Fibroblast of skin of right biceps (primary cell): ENCODE measurements around the gene GRAMD2A.

Experiments
- DNase-seq: peaks from one replicate; pipeline ENCODE4 v3.0.0-alpha.2; 2013

The GRAMD2A gene

GRCh38 chr15:72216079-72216478, 18.5 kb upstream of the GRAMD2A start:
- DNase-seq: no peak

- no peak for DNase-seq
These were observed 10.0 kb upstream of the GRAMD2A start for GRCh38 chr15:72207558-72208085.

GRCh38 chr15:72206677-72207000, 9.1 kb upstream of the GRAMD2A start:
- no peak for DNase-seq

GRCh38 chr15:72205896-72206676, 8.5 kb upstream of the GRAMD2A start:
- DNase-seq: no peak

DNA sequence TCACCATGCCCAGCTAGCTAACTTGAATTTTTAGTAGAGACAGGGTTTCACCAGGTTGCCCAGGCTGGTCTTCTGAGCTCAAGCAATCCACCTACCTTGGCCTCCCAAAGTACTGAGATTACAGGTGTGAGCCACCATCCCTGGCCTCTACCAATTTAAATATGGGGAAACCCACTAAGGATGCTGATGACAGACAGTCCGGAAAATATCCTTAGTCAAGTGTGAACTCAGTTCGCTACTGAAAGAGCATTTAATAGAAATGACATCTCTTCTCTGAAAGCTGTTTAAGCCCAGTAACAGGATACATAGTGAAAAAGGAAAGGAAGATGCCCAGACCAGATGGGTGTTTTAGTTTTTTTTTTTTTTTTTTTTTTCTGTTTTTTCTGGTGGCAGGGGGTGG, 7.7 kb upstream of the GRAMD2A start:
- no peak for DNase-seq

GRCh38 chr15:72203507-72203837, 5.9 kb upstream of the GRAMD2A start:
- peak; percentile 73 for DNase-seq

DNA sequence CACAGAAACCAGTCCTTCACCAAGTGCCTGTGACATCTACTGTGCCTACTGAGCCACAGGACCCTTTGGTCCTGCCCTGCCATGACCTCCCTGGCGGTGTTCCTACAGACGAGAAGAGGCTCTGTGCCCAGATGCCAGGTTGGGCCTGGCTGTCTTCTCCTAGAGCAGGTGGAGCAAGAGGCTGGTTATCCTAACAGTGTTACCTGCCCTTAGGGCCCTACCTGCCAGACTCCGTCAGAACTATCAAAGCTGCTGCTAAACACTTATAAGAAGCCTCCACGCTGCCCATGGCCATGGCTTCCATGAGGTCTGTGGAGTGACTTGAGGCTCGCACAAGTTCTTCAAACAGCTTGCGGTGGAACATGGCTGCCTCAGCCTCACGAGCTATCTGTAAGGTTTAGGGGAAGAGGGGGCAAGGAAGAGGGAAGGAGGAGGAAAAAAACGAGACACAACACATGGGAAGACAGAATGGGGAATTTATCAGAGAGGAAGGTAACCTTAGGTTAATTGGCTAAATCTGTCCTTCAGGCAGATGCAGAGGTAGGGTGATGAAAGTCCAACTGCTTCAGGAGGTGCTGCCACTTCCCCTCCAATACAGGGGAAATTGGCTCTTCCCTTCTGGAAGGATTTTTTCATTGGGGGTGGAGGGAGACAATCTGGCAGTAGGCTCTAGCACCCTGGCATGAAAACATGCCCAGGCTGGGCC, 5.4 kb upstream of the GRAMD2A start:
- DNase-seq: no peak

DNA sequence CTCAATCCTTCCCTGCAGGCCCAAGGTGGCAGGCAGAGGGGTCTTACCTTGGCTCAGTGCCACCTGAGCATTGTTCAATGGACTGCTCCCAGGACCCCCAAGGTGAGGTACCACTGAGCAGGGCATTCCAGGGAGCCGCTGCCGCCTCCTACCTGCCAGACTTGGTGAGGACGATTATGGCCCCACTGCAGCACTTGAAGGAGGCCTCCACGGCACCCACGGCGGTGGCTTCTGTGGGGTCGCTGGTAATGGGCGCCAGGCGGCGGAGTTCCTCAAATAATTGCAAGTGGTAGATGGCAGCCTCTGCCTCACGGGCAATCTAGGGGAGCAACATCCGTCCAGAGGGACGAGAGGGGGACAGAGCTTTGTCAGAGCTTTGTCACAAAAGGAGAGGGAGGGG, 4.7 kb upstream of the GRAMD2A start:
- DNase-seq: no peak

- no peak for DNase-seq
These were observed 3.9 kb upstream of the GRAMD2A start for GRCh38 chr15:72201391-72201921.

DNA sequence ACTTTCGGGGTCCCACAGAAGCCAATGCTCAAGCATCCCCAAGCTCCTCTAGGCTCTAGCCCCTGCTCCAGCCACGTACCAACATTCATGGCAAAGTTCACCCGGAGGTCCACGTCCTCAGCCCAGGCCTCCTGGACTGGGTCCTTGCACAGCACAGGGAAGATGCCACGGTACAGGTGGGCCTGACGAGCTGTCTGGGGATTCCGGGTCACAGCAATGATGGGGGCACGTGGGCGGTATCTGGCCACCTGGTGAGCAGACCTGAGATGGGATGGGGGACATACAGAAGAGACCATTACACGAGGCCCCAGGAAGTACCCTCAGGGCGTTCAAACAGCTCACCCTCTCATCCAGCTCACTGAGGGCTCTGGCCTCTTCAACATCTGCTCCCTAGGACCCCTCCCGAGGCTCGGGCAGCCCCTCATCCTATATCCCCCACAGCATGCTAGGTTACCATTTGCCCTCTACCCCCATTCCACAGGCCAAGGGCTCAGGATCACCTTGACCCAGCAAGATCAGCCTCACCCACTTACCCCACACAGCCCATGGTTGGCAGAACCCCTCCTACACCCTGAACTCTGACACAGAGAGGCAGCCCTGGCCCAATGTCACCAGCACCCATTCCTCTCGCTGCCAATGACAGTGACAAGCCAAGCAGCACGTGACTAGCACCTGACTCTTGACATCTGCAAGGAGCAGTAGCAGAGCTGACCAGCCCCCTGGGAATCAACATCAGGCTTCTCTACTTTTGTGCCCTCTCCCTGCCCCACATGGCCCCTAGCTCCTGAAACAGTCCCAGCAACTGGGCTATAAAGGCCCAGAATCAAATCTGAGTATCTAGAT, 3.0 kb upstream of the GRAMD2A start:
- DNase-seq: no peak

- DNase-seq: peak; percentile 68
These were observed 2.2 kb upstream of the GRAMD2A start for GRCh38 chr15:72199721-72200212.

GRCh38 chr15:72199205-72199515, 1.6 kb upstream of the GRAMD2A start:
- no peak for DNase-seq

DNA sequence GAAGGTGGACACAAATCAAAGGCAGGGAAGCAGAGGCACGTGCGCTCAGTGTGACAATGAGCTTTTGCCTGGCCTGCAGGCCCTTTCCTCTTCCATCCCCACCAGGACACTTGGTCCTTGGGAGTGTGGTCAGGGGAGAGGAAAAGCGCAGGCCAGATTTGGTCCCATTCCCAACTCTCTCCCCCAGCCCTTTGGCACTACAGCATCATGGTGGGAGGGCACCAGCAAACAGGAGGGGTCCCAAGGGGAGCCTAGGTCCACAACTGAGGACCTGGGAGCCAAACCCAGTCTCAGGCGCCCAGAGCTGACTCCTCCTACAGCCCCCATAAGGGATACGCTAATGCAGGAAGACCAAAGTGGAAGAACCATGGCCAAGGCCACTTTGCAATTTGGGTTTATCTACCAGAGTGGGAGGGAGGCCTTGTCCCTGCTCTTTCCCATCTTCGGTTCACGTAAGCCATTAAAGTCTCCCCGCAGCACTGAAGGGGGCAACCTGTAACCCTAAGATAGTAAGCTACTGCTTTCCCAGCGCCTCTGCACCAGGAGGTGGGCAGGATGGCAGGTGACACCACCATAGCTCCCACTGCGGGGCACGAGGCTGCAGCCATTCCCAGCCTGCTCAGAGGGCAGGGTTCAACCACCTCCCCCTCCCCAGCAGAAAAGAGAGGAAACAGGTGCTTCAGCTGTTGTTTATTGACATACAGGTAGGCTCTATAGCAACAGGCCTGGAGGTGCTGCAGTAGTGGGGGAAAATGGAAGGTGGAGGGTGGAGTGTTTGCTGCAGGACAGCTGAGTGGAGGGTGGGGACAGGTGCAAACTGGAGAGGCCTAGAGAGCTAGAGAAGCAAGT, 993 bp upstream of the GRAMD2A start:
- no peak for DNase-seq

DNA sequence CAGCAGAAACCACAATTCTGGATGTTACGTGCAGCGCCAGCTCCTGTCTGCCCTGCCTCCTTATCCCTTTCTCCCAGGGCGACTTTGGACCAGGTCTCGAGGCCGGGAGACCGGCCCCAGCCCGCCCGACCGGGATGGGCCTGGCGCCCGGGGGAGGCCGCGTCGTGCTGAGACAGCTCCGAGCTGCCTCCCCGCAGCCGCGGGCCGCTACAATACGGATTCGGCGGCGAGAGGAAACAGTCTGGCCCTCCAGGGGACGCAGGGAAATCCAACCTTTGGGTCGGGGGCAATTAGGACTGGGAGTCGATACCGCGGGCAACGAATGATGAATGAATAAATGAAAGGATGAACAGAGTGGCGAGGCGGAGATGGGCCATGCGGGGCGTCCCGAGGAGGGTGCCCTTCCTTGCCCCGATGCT, 537 bp downstream of the GRAMD2A start:
- DNase-seq: no peak

DNA sequence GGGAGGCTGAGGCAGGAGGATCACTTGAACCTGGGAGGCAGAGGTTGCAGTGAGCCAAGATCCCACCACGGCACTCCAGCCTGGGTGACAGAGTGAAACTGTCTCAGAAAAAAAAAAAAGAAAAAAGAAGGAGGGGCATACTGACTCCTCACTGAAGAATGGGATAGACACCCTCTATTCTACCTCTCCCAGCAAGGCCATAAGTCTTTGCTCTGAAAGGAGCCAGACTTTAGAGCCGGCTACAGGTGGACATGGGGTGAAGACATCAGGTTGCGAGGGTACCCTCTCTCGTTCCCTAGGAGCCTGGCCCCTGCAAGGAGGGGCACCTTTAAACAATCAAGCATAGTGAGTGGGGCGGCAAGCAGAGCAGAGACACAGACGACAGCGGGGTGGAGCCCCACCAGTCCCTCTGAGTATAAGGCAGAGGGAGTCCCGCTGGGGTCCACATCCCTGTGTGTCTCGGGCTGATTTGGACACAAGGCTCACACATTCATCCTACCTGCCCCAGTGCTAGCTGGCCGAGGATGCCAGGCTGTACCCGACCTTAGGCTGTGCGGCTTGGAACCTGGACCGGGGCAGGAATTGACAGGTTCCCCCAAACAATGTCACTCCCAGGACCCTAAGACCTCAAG, 1.1 kb downstream of the GRAMD2A start:
- no peak for DNase-seq

GRCh38 chr15:72195101-72195511, 2.5 kb downstream of the GRAMD2A start:
- no peak for DNase-seq

GRCh38 chr15:72193836-72194396, 3.7 kb downstream of the GRAMD2A start:
- no peak for DNase-seq

DNA sequence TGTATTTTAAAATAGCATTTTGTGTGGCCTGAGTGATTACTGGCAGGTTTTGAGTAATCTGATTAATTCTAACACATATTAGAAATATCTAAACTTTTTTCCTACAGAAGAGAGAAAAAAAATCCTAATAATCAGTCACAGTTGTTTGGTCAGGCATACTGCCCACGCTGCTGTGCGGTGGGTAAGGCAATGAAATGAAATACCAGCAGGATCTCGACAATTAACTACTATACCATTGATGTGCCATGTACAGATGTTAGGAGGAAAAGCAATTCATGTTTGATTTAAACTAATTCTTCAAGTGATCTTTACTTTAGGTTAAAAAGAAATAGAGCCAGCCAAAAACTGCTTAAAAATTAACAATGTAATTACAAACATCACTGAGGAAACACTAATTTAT, 5.2 kb downstream of the GRAMD2A start:
- no peak for DNase-seq

- no peak for DNase-seq
These were observed 8.2 kb downstream of the GRAMD2A start for GRCh38 chr15:72189250-72189902.

DNA sequence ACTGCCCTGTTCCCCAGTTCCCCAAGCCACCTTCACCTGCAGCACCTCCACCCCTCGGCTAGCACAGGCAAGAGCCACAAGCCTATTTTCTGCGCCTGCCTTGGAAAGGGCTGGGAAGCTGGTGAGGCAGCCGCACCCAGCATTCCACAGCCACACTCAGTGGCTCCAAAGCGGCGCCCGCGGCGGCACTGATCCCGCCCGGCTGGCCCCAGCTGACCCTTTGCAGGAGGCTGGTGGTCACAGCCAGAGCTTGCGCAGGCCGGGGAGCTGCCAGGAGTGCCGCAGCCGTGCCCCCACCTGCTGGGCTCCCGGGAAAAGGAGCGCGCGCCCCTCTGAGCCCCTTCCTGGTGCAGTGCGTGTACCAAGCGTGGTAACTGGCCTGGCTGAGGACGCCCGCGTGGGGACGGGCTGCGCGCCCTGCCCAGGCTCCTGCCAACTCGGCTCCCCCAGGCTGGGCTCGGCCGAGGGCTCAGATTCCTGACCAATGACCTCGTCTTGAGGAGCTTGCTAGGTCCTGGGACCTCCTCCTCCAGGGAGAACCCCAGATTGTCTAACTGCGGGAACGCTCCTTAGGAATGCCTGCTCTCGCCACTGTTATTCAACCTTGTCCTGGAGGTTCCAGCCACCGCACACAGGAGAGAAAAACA, 13.3 kb downstream of the GRAMD2A start:
- peak; percentile 23 for DNase-seq
